Naive thymus-derived CD8-positive, alpha-beta T cell (primary cell): ENCODE measurements around the gene SPRR1A. TPM values are rescaled to one million over a fixed set of nuclear protein-coding genes. Genes with fewer than 3 reads are reported as not detected.

Experiments
- ATAC-seq, 2 donors: fragments of 150-1000 bp; cut with Tn5 transposase in 1 of 2; sonication (Bioruptor Pico), chemical (Tn5 transposase) in 1 of 2; 1 replicate in 1 of 2; 2 replicates in 1 of 2; pipeline ENCODE4 v1.10.0; 2021; ENCODE audit warnings: mild to moderate bottlenecking in 2 of 2, moderate library complexity in 2 of 2
- POLR2A ChIA-PET: fragments of 350-600 bp; sonication (Branson Sonifier 250); formaldehyde crosslinking; loops from one replicate; lab custom pipeline; 2021; ENCODE audit warnings: antibody characterized with exemption; lab: Charles Lee
- DNase-seq, 10 donors: peaks; one replicate each; pipeline versions ENCODE4 v3.0.0 to v3.0.0-alpha.2; 2020 to 2022
- H3K27ac Mint-ChIP-seq, 10 donors: one replicate each; pipeline ENCODE4 v1.8.0; 2020 to 2022; ENCODE audit warnings: mild to moderate bottlenecking in 10 of 10, mixed read lengths in 10 of 10, moderate library complexity in 4 of 10, inconsistent platforms in 1 of 10
- H3K27me3 Mint-ChIP-seq, 5 donors: one replicate each; pipeline ENCODE4 v1.8.0; 2021 to 2022; ENCODE audit warnings: mixed read lengths in 5 of 5
- H3K36me3 Mint-ChIP-seq, 3 donors: one replicate each; pipeline ENCODE4 v1.8.0; 2020 to 2022; ENCODE audit warnings: mixed read lengths in 3 of 3, mild to moderate bottlenecking in 2 of 3, inconsistent platforms in 1 of 3
- H3K4me1 Mint-ChIP-seq, 4 donors: one replicate each; pipeline ENCODE4 v1.8.0; 2021 to 2022; ENCODE audit warnings: mixed read lengths in 4 of 4
- H3K4me3 Mint-ChIP-seq, 10 donors: one replicate each; pipeline ENCODE4 v1.8.0; 2020 to 2022; ENCODE audit warnings: mild to moderate bottlenecking in 10 of 10, mixed read lengths in 10 of 10, moderate library complexity in 6 of 10, inconsistent platforms in 1 of 10
- H3K9me3 Mint-ChIP-seq, 9 donors: one replicate each; pipeline ENCODE4 v1.8.0; 2020 to 2022; ENCODE audit warnings: mixed read lengths in 9 of 9, mild to moderate bottlenecking in 3 of 9, inconsistent platforms in 1 of 9, moderate library complexity in 1 of 9
- polyA plus RNA-seq, 3 donors: library from polyadenylated mRNA; unstranded; fragments of 300-500 nt; fragmentation: Illumina TruSeq; gene quantifications; one replicate each; pipeline ENCODE4 v1.2.3, GENCODE V29; 2021
- total RNA-seq, 8 experiments: library from RNA in 2 of 8; stranded (reverse) in 2 of 8; gene quantifications; one replicate each; pipeline ENCODE4 v1.2.3 and lab custom pipeline; 2021 to 2026

SPRR1A gene, protein sequence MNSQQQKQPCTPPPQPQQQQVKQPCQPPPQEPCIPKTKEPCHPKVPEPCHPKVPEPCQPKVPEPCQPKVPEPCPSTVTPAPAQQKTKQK
- total RNA-seq, result not detected
- polyA plus RNA-seq, result not detected
- 0 reads per million in 6 experiments for total RNA-seq (lab: John Stamatoyannopoulos, UW)

- DNase-seq, result no peak
- Mint-ChIP-seq H3K27me3 (peaks cover 41 to 61% (median 51%) of the 10 kb centered on the region in 5 donors), H3K4me1 (no peaks in the 10 kb centered on the region), H3K27ac (peak within 1 kb of the TSS in 1 of 10 donors; percentile 1), H3K9me3 (peaks cover 0 to 8% (median 0%) of the 10 kb centered on the region in 9 donors), H3K4me3 (no peak within 1 kb of the TSS), H3K36me3 (peaks cover 0 to 5% (median 0%) of the 10 kb centered on the region in 3 donors)
- POLR2A ChIA-PET, result no interaction called here
- no peak for ATAC-seq
Observed at GRCh38 chr1:152983743-152984142, at the start of gene SPRR1A. Gene SPRR1A (plus strand): TSS chr1:152984081. CDS start chr1:152985231, 1,150 bp downstream.

DNA sequence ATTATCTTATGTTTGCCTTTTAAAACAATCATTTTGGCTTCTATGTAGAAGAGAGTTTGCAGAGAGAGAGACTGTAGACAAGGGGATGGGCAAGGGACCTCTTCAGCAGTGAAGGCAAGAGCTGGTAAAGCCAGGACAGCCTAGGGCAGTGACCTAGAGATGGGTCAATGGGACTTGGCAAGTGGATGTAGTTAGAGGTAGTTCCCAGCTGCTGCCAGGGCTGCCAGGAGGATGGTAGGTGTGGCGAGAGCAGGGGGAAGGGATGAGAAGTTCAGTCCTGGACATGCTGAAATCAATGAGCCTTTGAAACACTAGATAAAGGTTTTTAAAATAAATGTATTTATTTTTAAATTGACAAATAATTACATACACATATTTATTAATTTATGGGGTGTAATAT lies 43.3 kb upstream of the SPRR1A start:
- Mint-ChIP-seq H3K4me3 (no peak overlapping the region), H3K9me3 (peaks cover 0 to 3% (median 0%) of the 10 kb centered on the region in 9 donors), H3K36me3 (no peaks in the 10 kb centered on the region), H3K4me1 (no peaks in the 10 kb centered on the region), H3K27ac (no peak overlapping the region), H3K27me3 (peaks cover 7 to 21% (median 13%) of the 10 kb centered on the region in 5 donors)
- ATAC-seq (no peak), DNase-seq (no peak)
- POLR2A ChIA-PET, result no interaction called here

GRCh38 chr1:152941037-152941711 lies 42.7 kb upstream of the SPRR1A start:
- ATAC-seq (no peak), DNase-seq (no peak)
- H3K27me3 Mint-ChIP-seq, result peaks cover 5 to 15% (median 13%) of the 10 kb centered on the region in 5 donors
- POLR2A ChIA-PET, result no interaction called here
- no peaks in the 10 kb centered on the region for H3K36me3 Mint-ChIP-seq
- no peak overlapping the region for H3K4me3 Mint-ChIP-seq
- peaks cover 0 to 3% (median 0%) of the 10 kb centered on the region in 9 donors for H3K9me3 Mint-ChIP-seq
- no peaks in the 10 kb centered on the region for H3K4me1 Mint-ChIP-seq
- H3K27ac Mint-ChIP-seq, result no peak overlapping the region

DNA sequence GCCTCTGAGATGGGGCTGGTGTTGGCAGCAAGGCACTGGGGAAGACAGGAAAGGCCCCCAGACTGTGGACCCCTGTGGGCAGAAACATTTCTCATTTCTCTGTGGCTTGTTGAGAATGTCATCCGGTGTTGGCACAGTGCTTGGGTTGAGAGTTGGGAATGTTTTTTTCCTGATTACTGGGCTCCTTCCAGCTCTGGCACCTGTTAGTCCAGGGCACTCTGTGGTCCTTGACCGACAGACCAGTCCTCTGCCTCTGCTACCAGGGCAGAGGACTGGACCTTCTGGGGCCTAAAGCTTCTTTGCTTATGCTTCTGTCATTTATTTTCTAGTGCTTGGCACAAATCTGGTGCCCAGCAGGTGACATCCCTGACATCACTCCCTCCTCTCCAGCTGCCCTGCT lies 41.7 kb upstream of the SPRR1A start:
- no peak for ATAC-seq
- DNase-seq, result no peak
- H3K4me3 Mint-ChIP-seq, result no peak overlapping the region
- H3K9me3 Mint-ChIP-seq, result peaks cover 0 to 3% (median 0%) of the 10 kb centered on the region in 9 donors
- no peak overlapping the region for H3K27ac Mint-ChIP-seq
- POLR2A ChIA-PET, result no interaction called here
- H3K36me3 Mint-ChIP-seq, result no peaks in the 10 kb centered on the region
- no peaks in the 10 kb centered on the region for H3K4me1 Mint-ChIP-seq
- H3K27me3 Mint-ChIP-seq, result peaks cover 7 to 19% (median 9%) of the 10 kb centered on the region in 5 donors

DNA sequence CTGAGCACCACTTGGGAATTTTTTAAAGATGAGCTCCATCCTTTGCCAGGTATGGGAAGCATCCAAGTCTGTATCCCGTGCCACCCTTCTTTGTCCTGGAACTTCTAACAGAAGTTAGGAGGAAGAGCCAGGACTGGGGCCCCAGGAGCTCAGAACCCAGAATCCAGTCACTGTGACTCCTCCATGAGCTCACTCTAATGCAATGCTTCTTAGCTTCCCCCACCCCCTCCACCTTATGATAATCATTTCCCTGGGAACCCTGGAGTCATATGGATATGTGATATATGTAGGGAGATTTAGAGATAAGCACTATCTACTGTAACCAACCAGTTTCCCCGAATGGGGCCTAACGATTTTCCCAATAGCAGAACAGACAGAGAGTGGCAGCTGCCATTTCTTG lies 37.6 kb upstream of the SPRR1A start:
- POLR2A ChIA-PET, result no interaction called here
- no peak for ATAC-seq
- H3K4me1 Mint-ChIP-seq, result no peaks in the 10 kb centered on the region
- H3K4me3 Mint-ChIP-seq, result no peak overlapping the region
- H3K27me3 Mint-ChIP-seq, result peaks cover 8 to 20% (median 13%) of the 10 kb centered on the region in 5 donors
- no peak overlapping the region for H3K27ac Mint-ChIP-seq
- DNase-seq, result no peak
- no peaks in the 10 kb centered on the region for H3K9me3 Mint-ChIP-seq
- no peaks in the 10 kb centered on the region for H3K36me3 Mint-ChIP-seq

DNA sequence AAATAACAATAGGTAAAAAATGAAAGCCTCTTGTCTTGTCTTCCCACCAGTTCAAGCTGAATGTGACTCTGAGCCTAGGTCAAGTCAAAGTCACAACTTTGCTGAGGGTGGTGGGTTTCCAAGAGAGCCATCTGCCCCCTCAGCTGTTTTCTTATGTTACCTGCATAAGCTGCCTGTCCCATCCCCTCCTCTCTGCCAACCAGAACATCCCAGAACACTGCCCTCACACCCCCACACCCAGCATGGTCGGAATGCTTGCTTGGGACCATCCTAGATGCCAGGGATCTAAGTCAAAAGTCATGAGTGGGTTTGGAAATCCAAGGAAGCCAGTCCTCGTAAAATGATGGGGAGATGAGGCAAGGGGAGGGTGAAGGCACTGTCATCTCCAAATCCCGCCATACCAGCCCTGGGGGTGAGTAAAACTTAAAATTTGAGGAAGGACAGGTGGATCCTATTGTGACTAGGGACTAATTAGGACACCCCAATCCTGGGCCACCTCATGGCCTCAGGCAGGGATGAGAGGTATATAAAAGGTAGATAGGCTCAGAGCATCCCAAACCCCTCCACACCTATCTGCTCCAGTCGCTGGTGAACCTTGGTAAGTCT lies 37.1 kb upstream of the SPRR1A start, which contains the start of gene SPRR5:
TSS of gene SPRR5 (plus strand) at position 556 of the 606 bp plus-strand sequence. CDS start 1,349 bp downstream, outside the sequence.
- POLR2A ChIA-PET, result no interaction called here
- Mint-ChIP-seq H3K4me3 (no peak within 1 kb of the TSS), H3K9me3 (no peaks in the 10 kb centered on the region), H3K27me3 (peaks cover 9 to 20% (median 13%) of the 10 kb centered on the region in 5 donors), H3K4me1 (no peaks in the 10 kb centered on the region), H3K27ac (no peak within 1 kb of the TSS), H3K36me3 (no peaks in the 10 kb centered on the region)
- DNase-seq (no peak), ATAC-seq (no peak)

DNA sequence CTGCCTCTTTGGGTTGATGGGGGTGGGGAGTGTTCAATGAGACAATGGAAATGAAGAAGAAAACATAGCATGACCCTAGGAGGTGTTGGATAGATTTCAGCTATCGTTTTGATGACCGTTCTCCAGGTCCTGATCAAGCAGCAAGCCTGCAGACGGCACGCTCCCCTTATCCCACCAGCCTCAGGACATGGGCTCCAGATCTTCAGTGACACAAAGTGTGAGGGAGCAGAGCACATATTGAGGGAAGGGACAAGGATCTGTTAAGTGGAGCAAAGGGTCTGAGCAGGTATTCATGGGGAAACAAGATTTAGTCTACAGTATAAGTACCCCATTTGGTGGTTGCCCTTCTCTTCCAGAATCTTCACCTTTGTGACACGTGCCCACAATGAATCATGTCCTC lies 32.2 kb upstream of the SPRR1A start:
- ATAC-seq (no peak), DNase-seq (no peak)
- Mint-ChIP-seq H3K27ac (no peak overlapping the region), H3K36me3 (no peaks in the 10 kb centered on the region), H3K27me3 (peaks cover 8 to 25% (median 19%) of the 10 kb centered on the region in 5 donors), H3K4me3 (no peak overlapping the region), H3K9me3 (peaks cover 0 to 2% (median 0%) of the 10 kb centered on the region in 9 donors), H3K4me1 (no peaks in the 10 kb centered on the region)
- POLR2A ChIA-PET, result no interaction called here

GRCh38 chr1:152953761-152954160 lies 30.1 kb upstream of the SPRR1A start:
- Mint-ChIP-seq H3K9me3 (peaks cover 0 to 3% (median 0%) of the 10 kb centered on the region in 9 donors), H3K36me3 (no peaks in the 10 kb centered on the region), H3K27me3 (peaks cover 7 to 26% (median 10%) of the 10 kb centered on the region in 5 donors), H3K27ac (no peak overlapping the region), H3K4me3 (no peak overlapping the region), H3K4me1 (no peaks in the 10 kb centered on the region)
- no peak for DNase-seq
- POLR2A ChIA-PET, result no interaction called here
- no peak for ATAC-seq

DNA sequence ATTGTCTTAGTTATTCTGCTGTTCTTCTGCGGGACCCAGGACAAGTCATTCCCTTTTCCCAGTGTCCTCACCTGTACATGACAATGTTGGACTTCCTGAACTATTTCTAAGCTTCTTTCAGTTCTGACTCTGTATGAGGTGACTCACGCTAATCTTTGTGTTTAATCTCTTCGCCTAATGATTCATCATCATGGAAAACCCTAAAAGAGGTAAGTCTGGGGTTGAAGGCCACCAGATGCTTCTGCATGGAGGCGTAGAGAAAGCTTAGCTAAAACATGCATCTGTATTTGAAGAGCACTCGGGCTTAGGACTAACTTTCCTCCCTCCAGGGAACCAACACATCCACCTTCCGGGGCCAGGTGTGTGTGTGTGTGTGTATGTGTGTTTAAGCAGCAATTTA lies 29.4 kb upstream of the SPRR1A start:
- Mint-ChIP-seq H3K27ac (no peak overlapping the region), H3K4me3 (no peak overlapping the region), H3K4me1 (no peaks in the 10 kb centered on the region), H3K36me3 (no peaks in the 10 kb centered on the region), H3K27me3 (peaks cover 6 to 26% (median 10%) of the 10 kb centered on the region in 5 donors), H3K9me3 (peaks cover 0 to 3% (median 0%) of the 10 kb centered on the region in 9 donors)
- ATAC-seq (no peak), DNase-seq (no peak)
- POLR2A ChIA-PET, result no interaction called here

GRCh38 chr1:152957561-152957960 lies 26.3 kb upstream of the SPRR1A start:
- DNase-seq (no peak), ATAC-seq (no peak)
- Mint-ChIP-seq H3K9me3 (peaks cover 0 to 3% (median 0%) of the 10 kb centered on the region in 9 donors), H3K27ac (no peak overlapping the region), H3K4me1 (no peaks in the 10 kb centered on the region), H3K4me3 (no peak overlapping the region), H3K27me3 (peaks cover 1 to 26% (median 13%) of the 10 kb centered on the region in 5 donors), H3K36me3 (no peaks in the 10 kb centered on the region)
- POLR2A ChIA-PET, result no interaction called here

GRCh38 chr1:152959273-152959672 lies 24.6 kb upstream of the SPRR1A start:
- Mint-ChIP-seq H3K4me1 (no peaks in the 10 kb centered on the region), H3K4me3 (no peak overlapping the region), H3K27ac (no peak overlapping the region), H3K9me3 (peaks cover 0 to 3% (median 0%) of the 10 kb centered on the region in 9 donors), H3K27me3 (peaks cover 3 to 22% (median 13%) of the 10 kb centered on the region in 5 donors), H3K36me3 (no peaks in the 10 kb centered on the region)
- POLR2A ChIA-PET, result no interaction called here
- DNase-seq, result no peak
- no peak for ATAC-seq

GRCh38 chr1:152959801-152960451 lies 24.0 kb upstream of the SPRR1A start:
- Mint-ChIP-seq H3K4me1 (no peaks in the 10 kb centered on the region), H3K27ac (no peak overlapping the region), H3K9me3 (peaks cover 0 to 3% (median 0%) of the 10 kb centered on the region in 9 donors), H3K27me3 (peaks cover 6 to 23% (median 13%) of the 10 kb centered on the region in 5 donors), H3K36me3 (no peaks in the 10 kb centered on the region), H3K4me3 (no peak overlapping the region)
- no peak for DNase-seq
- no peak for ATAC-seq
- POLR2A ChIA-PET, result no interaction called here
